Naive thymus-derived CD4-positive, alpha-beta T cell (primary cell): ENCODE measurements around the gene MGAT1. TPM values are rescaled to one million over a fixed set of nuclear protein-coding genes. Genes with fewer than 3 reads are reported as not detected.

Source experiments
- ATAC-seq: fragments of 150-1000 bp; cut with Tn5 transposase; 2 replicates; pipeline ENCODE4 v1.10.0; 2021; ENCODE audit warnings: mild to moderate bottlenecking, moderate library complexity
- CTCF ChIA-PET: fragments of 350-600 bp; sonication (Branson Sonifier 250); formaldehyde crosslinking; loops from one replicate; lab custom pipeline; 2021; ENCODE audit warnings: antibody characterized with exemption; lab: Charles Lee
- POLR2A ChIA-PET: fragments of 350-600 bp; sonication (Branson Sonifier 250); formaldehyde crosslinking; loops from one replicate; lab custom pipeline; 2021; ENCODE audit warnings: antibody characterized with exemption, inconsistent platforms; lab: Charles Lee
- DNase-seq, 9 donors: peaks; one replicate each; pipeline versions ENCODE4 v3.0.0 to v3.0.0-alpha.2; 2020 to 2022; ENCODE audit warnings: mixed read lengths in 1 of 9
- H3K27ac ChIP-seq: one replicate; pipeline ENCODE4 v1.7.0; 2013; ENCODE audit warnings: mild to moderate bottlenecking, low read depth, low read length, moderate library complexity
- H3K27me3 ChIP-seq, 2 donors: one replicate each; pipeline ENCODE4 v1.7.0; 2013; ENCODE audit warnings: low read length in 2 of 2, mild to moderate bottlenecking in 2 of 2, moderate library complexity in 2 of 2; ENCODE audit not compliant: control insufficient read depth in 2 of 2, insufficient read depth in 2 of 2
- H3K36me3 ChIP-seq, 3 experiments: 1 replicate in 2 of 3; 2 replicates in 1 of 3; pipeline ENCODE4 v1.7.0; 2013; ENCODE audit warnings: low read length in 3 of 3, mild to moderate bottlenecking in 3 of 3, moderate library complexity in 1 of 3; ENCODE audit not compliant: insufficient read depth in 3 of 3, control insufficient read depth in 2 of 3
- H3K4me1 ChIP-seq, 2 donors: one replicate each; pipeline ENCODE4 v1.7.0; 2013; ENCODE audit warnings: low read length in 2 of 2, mild to moderate bottlenecking in 2 of 2, moderate library complexity in 1 of 2; ENCODE audit not compliant: control insufficient read depth in 2 of 2, insufficient read depth in 2 of 2
- H3K4me3 ChIP-seq: 2 replicates; pipeline ENCODE4 v1.7.0; 2013; ENCODE audit warnings: mild to moderate bottlenecking, low read length
- H3K9me3 ChIP-seq, 3 experiments: 1 replicate in 2 of 3; 2 replicates in 1 of 3; pipeline ENCODE4 v1.7.0; 2013; ENCODE audit warnings: low read length in 3 of 3; ENCODE audit not compliant: control insufficient read depth in 2 of 3
- H3K27ac Mint-ChIP-seq, 9 donors: one replicate each; pipeline ENCODE4 v1.8.0; 2020 to 2022; ENCODE audit warnings: mixed read lengths in 9 of 9, mild to moderate bottlenecking in 8 of 9, moderate library complexity in 5 of 9, inconsistent platforms in 2 of 9
- H3K27me3 Mint-ChIP-seq, 5 donors: one replicate each; pipeline ENCODE4 v1.8.0; 2021 to 2022; ENCODE audit warnings: mixed read lengths in 5 of 5, mild to moderate bottlenecking in 1 of 5
- H3K36me3 Mint-ChIP-seq, 5 donors: one replicate each; pipeline ENCODE4 v1.8.0; 2020 to 2022; ENCODE audit warnings: mixed read lengths in 5 of 5, mild to moderate bottlenecking in 3 of 5, inconsistent platforms in 1 of 5
- H3K4me1 Mint-ChIP-seq, 7 donors: one replicate each; pipeline ENCODE4 v1.8.0; 2020 to 2022; ENCODE audit warnings: mixed read lengths in 7 of 7, mild to moderate bottlenecking in 3 of 7, inconsistent platforms in 1 of 7
- H3K4me3 Mint-ChIP-seq, 10 donors: one replicate each; pipeline ENCODE4 v1.8.0; 2020 to 2022; ENCODE audit warnings: mild to moderate bottlenecking in 10 of 10, mixed read lengths in 10 of 10, moderate library complexity in 6 of 10, inconsistent platforms in 2 of 10
- H3K9me3 Mint-ChIP-seq, 11 donors: one replicate each; pipeline ENCODE4 v1.8.0; 2020 to 2022; ENCODE audit warnings: mixed read lengths in 11 of 11, mild to moderate bottlenecking in 4 of 11, inconsistent platforms in 1 of 11, moderate library complexity in 1 of 11
- intact Hi-C, 2 donors: fragments of 100-400 bp; cut with micrococcal nuclease; formaldehyde crosslinking; loops; one replicate each; pipeline ENCODE4 v1.15.1; 2023
- polyA plus RNA-seq, 2 donors: library from polyadenylated mRNA; unstranded; fragments of 300-500 nt; fragmentation: Illumina TruSeq; gene quantifications; one replicate each; pipeline ENCODE4 v1.2.3, GENCODE V29; 2021
- total RNA-seq, 6 experiments: library from RNA in 5 of 6; stranded (reverse) in 5 of 6; gene quantifications; 1 replicate in 5 of 6; 2 replicates in 1 of 6; pipeline ENCODE4 v1.2.3 and lab custom pipeline; 2021 to 2026

The MGAT1 gene
- total and polyA plus RNA-seq, 7 experiments from 2014 or later = 98.6 to 206 (median 178) TPM

GRCh38 chr5:180777475-180777874, 25.1 kb downstream of the MGAT1 start:
- ChIA-PET POLR2A (interaction anchor here (0.8 kb wide), 1 partner anchor 33 kb away, joined by 3 read pairs; no protein-coding TSS in a partner anchor), CTCF (no interaction called here)
- H3K27me3 ChIP-seq = no peaks in the 10 kb centered on the region
- H3K4me1 ChIP-seq = no peaks in the 10 kb centered on the region
- DNase-seq = no peak
- Mint-ChIP-seq H3K9me3 (peaks cover 0 to 13% (median 8%) of the 10 kb centered on the region in 11 donors), H3K4me1 (peaks cover 0 to 10% (median 4%) of the 10 kb centered on the region in 7 donors), H3K4me3 (no peak overlapping the region), H3K27ac (no peak overlapping the region), H3K27me3 (peaks cover 6 to 19% (median 12%) of the 10 kb centered on the region in 5 donors), H3K36me3 (peaks cover 0 to 8% (median 5%) of the 10 kb centered on the region in 5 donors)
- H3K9me3 ChIP-seq = no peaks in the 10 kb centered on the region
- H3K4me3 ChIP-seq = no peak overlapping the region
- no peaks in the 10 kb centered on the region for H3K36me3 ChIP-seq
- no peak for ATAC-seq
- intact Hi-C loops = no loop called here
- H3K27ac ChIP-seq = no peak overlapping the region

GRCh38 chr5:180776376-180776775, 26.2 kb downstream of the MGAT1 start:
- H3K36me3 Mint-ChIP-seq = peaks cover 0 to 9% (median 8%) of the 10 kb centered on the region in 5 donors
- Histone ChIP-seq H3K27ac (no peak overlapping the region), H3K9me3 (no peaks in the 10 kb centered on the region), H3K27me3 (no peaks in the 10 kb centered on the region), H3K4me1 (no peaks in the 10 kb centered on the region), H3K36me3 (no peaks in the 10 kb centered on the region), H3K4me3 (no peak overlapping the region)
- ChIA-PET POLR2A (no interaction called here), CTCF (no interaction called here)
- H3K9me3 Mint-ChIP-seq = peaks cover 0 to 22% (median 12%) of the 10 kb centered on the region in 11 donors
- DNase-seq = no peak
- intact Hi-C loops = no loop called here
- peaks cover 8 to 19% (median 12%) of the 10 kb centered on the region in 5 donors for H3K27me3 Mint-ChIP-seq
- no peak overlapping the region for H3K27ac Mint-ChIP-seq
- no peaks in the 10 kb centered on the region for H3K4me1 Mint-ChIP-seq
- H3K4me3 Mint-ChIP-seq = no peak overlapping the region
- ATAC-seq = no peak

- Histone ChIP-seq H3K36me3 (no peaks in the 10 kb centered on the region), H3K9me3 (no peaks in the 10 kb centered on the region), H3K27ac (no peak overlapping the region), H3K4me1 (no peaks in the 10 kb centered on the region), H3K27me3 (no peaks in the 10 kb centered on the region), H3K4me3 (no peak overlapping the region)
- H3K9me3 Mint-ChIP-seq = peaks cover 0 to 23% (median 12%) of the 10 kb centered on the region in 11 donors
- ChIA-PET POLR2A (no interaction called here), CTCF (no interaction called here)
- intact Hi-C loops = no loop called here
- H3K27me3 Mint-ChIP-seq = peaks cover 8 to 19% (median 12%) of the 10 kb centered on the region in 5 donors
- H3K36me3 Mint-ChIP-seq = peaks cover 0 to 9% (median 8%) of the 10 kb centered on the region in 5 donors
- no peaks in the 10 kb centered on the region for H3K4me1 Mint-ChIP-seq
- H3K4me3 Mint-ChIP-seq = no peak overlapping the region
- H3K27ac Mint-ChIP-seq = no peak overlapping the region
- no peak for ATAC-seq
- DNase-seq = no peak
Measured at GRCh38 chr5:180775624-180776023, 27.0 kb downstream of the MGAT1 start.

GRCh38 chr5:180771839-180772238, 30.8 kb downstream of the MGAT1 start:
- Mint-ChIP-seq H3K27me3 (peaks cover 8 to 28% (median 17%) of the 10 kb centered on the region in 5 donors), H3K9me3 (peaks cover 3 to 30% (median 16%) of the 10 kb centered on the region in 11 donors), H3K27ac (no peak overlapping the region), H3K36me3 (peaks cover 0 to 17% (median 9%) of the 10 kb centered on the region in 5 donors), H3K4me1 (no peaks in the 10 kb centered on the region), H3K4me3 (no peak overlapping the region)
- H3K27me3 ChIP-seq = no peaks in the 10 kb centered on the region
- no peaks in the 10 kb centered on the region for H3K36me3 ChIP-seq
- no peaks in the 10 kb centered on the region for H3K9me3 ChIP-seq
- DNase-seq = no peak
- ChIA-PET POLR2A (no interaction called here), CTCF (no interaction called here)
- H3K4me3 ChIP-seq = no peak overlapping the region
- intact Hi-C loops = no loop called here
- H3K27ac ChIP-seq = no peak overlapping the region
- no peaks in the 10 kb centered on the region for H3K4me1 ChIP-seq
- no peak for ATAC-seq

GRCh38 chr5:180769821-180770220, 32.8 kb downstream of the MGAT1 start:
- H3K36me3 Mint-ChIP-seq = peaks cover 0 to 17% (median 9%) of the 10 kb centered on the region in 5 donors
- no peak overlapping the region for H3K27ac Mint-ChIP-seq
- no peaks in the 10 kb centered on the region for H3K4me1 Mint-ChIP-seq
- H3K4me3 Mint-ChIP-seq = no peak overlapping the region
- DNase-seq (no peak), ATAC-seq (no peak)
- H3K4me1 ChIP-seq = no peaks in the 10 kb centered on the region
- POLR2A ChIA-PET = no interaction called here
- peaks cover 0 to 3% of the 10 kb centered on the region in 2 donors for H3K27me3 ChIP-seq
- CTCF ChIA-PET = interaction anchor here (0.6 kb wide), 1 partner anchor 422 kb away, joined by 3 read pairs; no protein-coding TSS in a partner anchor
- no peaks in the 10 kb centered on the region for H3K36me3 ChIP-seq
- no peaks in the 10 kb centered on the region for H3K9me3 ChIP-seq
- H3K9me3 Mint-ChIP-seq = peaks cover 3 to 36% (median 19%) of the 10 kb centered on the region in 11 donors
- H3K27ac ChIP-seq = no peak overlapping the region
- intact Hi-C loops = no loop called here
- no peak overlapping the region for H3K4me3 ChIP-seq
- peaks cover 17 to 37% (median 25%) of the 10 kb centered on the region in 5 donors for H3K27me3 Mint-ChIP-seq

- CTCF ChIA-PET = no interaction called here
- POLR2A ChIA-PET = no interaction called here
Measured at GRCh38 chr5:180755601-180756000, 47.0 kb downstream of the MGAT1 start.

GRCh38 chr5:180744253-180744652, 58.4 kb downstream of the MGAT1 start:
- no peaks in the 10 kb centered on the region for H3K9me3 ChIP-seq
- H3K36me3 ChIP-seq = no peaks in the 10 kb centered on the region
- peaks cover 7 to 17% (median 13%) of the 10 kb centered on the region in 5 donors for H3K27me3 Mint-ChIP-seq
- peaks cover 0 to 3% of the 10 kb centered on the region in 2 donors for H3K27me3 ChIP-seq
- H3K27ac Mint-ChIP-seq = no peak overlapping the region
- H3K4me3 Mint-ChIP-seq = no peak overlapping the region
- intact Hi-C loops = no loop called here
- DNase-seq (no peak), ATAC-seq (no peak)
- H3K4me1 Mint-ChIP-seq = peaks cover 0 to 4% (median 0%) of the 10 kb centered on the region in 7 donors
- H3K27ac ChIP-seq = no peak overlapping the region
- no peak overlapping the region for H3K4me3 ChIP-seq
- no peaks in the 10 kb centered on the region for H3K4me1 ChIP-seq
- no peaks in the 10 kb centered on the region for H3K9me3 Mint-ChIP-seq
- CTCF ChIA-PET = no interaction called here
- POLR2A ChIA-PET = no interaction called here
- H3K36me3 Mint-ChIP-seq = peaks cover 0 to 3% (median 0%) of the 10 kb centered on the region in 5 donors

More at GRCh38 chr5:180755601-180756000, 47.0 kb downstream of the MGAT1 start:
- no peaks in the 10 kb centered on the region for H3K27me3 ChIP-seq
- no peaks in the 10 kb centered on the region for H3K4me1 Mint-ChIP-seq
- intact Hi-C loops = no loop called here
- H3K36me3 ChIP-seq = no peaks in the 10 kb centered on the region
- no peaks in the 10 kb centered on the region for H3K4me1 ChIP-seq
- ATAC-seq (no peak), DNase-seq (no peak)
- no peak overlapping the region for H3K4me3 ChIP-seq
- H3K4me3 Mint-ChIP-seq = no peak overlapping the region
- H3K27ac ChIP-seq = no peak overlapping the region
- H3K27ac Mint-ChIP-seq = no peak overlapping the region
- peaks cover 0 to 11% (median 0%) of the 10 kb centered on the region in 3 experiments for H3K9me3 ChIP-seq
- H3K27me3 Mint-ChIP-seq = peaks cover 11 to 27% (median 17%) of the 10 kb centered on the region in 5 donors
- peaks cover 0 to 8% (median 4%) of the 10 kb centered on the region in 5 donors for H3K36me3 Mint-ChIP-seq
- H3K9me3 Mint-ChIP-seq = peaks cover 8 to 56% (median 18%) of the 10 kb centered on the region in 11 donors
